ENCODE measurements around the gene PDE8B.

Gene PDE8B

GRCh38 chr5:77285251-77285841 is 74.9 kb downstream of the PDE8B start:
- DNase-seq (ENCODE audit: low read depth in 3 of 3): no peak

- DNase-seq (ENCODE audit: low read depth in 3 of 3): no peak
Observed at GRCh38 chr5:77292026-77292757, 81.7 kb downstream of the PDE8B start.

GRCh38 chr5:77294185-77294584 is 83.7 kb downstream of the PDE8B start:
- DNase-seq (ENCODE audit: low read depth in 3 of 3): no peak

DNA sequence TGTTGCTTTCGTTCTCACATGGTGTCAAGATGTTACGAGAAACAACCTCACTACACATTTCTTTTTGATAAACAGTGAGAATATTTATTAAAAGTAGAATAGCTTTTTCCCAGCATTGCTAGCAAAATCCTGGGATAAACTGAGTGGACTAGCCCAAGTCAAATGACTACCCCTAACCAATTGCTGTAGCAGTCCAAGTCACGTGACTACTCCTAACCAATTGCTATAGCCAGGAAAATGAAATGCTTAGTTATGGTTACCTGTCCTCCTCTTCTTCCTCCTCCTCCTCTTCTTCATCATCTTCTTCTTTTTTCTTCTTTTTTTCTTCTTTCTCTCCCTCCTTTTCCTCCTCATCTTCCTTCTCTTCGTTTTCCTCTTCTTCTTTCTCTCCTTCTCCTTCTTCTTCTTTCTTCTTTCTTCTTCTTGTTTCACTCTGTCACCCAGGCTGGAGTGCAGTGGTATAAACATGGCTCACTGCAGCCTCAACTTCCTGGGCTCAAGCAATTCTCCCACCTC is 85.4 kb downstream of the PDE8B start:
- DNase-seq (ENCODE audit: low read depth in 3 of 3): no peak

DNA sequence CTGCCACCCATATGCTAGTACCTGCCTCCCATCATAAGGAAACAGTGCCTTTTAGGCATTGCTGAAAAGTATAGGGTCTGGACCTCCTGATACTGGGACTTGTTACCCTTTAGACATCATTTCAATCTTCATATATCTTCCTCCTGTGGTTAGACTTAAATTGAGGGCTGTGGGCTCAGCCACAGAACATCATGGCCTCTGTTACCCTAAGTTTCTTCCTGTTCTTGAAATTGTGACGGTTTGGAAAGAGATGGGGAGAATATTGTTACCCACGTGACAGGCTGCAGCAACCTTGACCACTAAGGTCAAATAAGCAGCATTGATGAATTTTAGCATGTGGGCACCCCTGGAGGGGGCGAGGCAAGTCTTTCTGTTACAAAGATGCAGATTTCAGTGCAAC is 87.7 kb downstream of the PDE8B start:
- no peak for DNase-seq (ENCODE audit: low read depth in 3 of 3)

DNA sequence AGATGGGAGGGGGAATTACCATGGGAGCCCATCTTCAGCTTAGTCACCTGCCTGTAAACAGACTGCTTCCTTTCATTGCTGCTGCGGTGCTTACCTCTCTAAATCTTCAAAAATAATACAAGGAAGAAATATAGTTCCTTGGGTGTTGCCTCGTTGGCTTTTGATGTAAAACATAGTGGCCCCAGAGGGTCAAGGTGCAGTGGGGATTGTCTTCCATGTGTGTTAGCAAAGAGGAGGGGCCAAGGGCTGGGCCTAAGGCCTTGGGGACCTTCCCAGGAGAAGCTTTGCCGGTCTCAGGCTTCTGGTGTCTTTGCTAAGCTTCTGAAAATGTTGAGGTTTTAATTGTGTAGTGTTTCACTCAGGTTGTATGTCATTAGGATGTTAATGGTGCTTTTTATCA is 90.0 kb downstream of the PDE8B start:
- DNase-seq (ENCODE audit: low read depth in 3 of 3): no peak

DNA sequence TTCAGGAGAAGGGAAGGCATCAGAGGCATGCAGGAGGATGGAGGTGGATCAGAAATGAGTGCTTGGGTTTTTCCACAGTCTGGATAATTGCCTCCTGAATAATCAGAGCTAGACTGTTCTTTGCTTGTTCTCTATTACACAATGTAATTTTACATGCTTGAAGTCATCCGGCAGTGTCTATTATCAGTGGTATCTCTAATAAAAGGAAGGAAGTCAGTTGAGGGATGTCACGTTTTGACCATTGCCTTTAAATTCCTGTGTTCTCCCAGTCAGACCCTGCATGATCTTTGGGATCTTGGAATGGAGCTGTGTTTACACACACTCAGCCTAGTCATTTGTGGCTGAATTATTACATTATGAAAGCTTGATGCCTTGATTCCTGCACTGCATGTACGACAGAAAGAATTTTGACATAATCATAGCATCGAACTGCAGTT is 91.0 kb downstream of the PDE8B start:
- DNase-seq (ENCODE audit: low read depth in 3 of 3): no peak

- DNase-seq (ENCODE audit: low read depth in 3 of 3): no peak
Observed at GRCh38 chr5:77302247-77302646, 91.8 kb downstream of the PDE8B start.

DNA sequence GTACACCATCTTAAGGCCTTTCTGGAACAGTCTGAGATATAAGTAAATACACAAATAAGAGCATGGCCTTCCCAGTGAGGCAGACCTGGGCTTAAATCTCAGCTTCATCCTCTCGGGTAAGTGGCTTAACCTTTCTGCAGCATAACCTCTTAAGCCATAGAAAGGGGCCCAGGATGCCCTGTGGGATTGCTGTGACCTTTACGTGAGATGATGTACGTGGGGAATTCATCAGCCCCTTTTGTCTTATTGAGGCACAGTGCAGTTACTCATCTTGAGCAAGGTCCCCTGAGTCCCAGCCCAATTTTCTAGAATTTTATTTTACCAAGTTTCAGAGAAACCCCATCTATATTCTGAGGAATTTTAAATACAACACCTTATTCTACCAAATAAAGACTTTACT is 92.2 kb downstream of the PDE8B start:
- no peak for DNase-seq (ENCODE audit: low read depth in 3 of 3)

DNA sequence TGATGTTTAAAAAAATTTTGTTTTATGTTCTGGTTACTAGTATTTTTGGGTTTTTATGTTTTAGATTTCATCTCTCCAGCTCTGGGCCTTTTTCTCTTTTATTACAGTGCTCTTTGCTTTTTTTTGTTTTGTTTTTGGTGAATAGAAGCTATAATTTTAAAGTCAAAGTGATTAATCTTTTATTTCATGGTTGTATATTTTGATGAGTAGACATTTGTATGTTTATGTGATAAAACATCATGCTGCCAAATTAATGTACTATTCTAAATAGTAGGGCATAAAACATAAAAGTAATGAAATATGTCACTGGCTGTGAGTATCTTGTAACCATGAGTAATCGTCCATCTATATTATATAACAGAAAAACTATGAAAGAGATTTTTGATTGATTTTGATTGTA is 93.9 kb downstream of the PDE8B start:
- DNase-seq (ENCODE audit: low read depth in 3 of 3): no peak

GRCh38 chr5:77305222-77305846 is 94.9 kb downstream of the PDE8B start:
- DNase-seq (ENCODE audit: low read depth in 3 of 3): no peak

DNA sequence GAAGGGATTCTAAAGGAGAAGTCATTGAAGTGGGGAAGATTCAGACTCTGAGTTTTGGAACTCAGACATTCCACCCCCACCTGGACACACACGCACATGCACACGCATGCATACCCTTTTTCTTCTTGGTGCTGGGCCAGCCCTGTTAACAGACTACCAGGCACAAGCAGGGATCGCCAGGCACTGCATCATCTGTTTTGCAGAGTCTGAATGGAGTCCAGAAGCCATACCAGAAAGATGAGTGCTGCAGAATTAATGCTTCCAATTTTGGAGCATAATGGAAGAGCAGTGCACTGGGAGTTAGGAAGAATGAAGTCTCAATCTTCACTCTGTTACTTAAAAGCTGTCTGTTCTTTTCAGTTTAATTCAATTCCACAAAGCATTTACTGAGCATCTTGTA is 95.5 kb downstream of the PDE8B start:
- no peak for DNase-seq (ENCODE audit: low read depth in 3 of 3)

DNA sequence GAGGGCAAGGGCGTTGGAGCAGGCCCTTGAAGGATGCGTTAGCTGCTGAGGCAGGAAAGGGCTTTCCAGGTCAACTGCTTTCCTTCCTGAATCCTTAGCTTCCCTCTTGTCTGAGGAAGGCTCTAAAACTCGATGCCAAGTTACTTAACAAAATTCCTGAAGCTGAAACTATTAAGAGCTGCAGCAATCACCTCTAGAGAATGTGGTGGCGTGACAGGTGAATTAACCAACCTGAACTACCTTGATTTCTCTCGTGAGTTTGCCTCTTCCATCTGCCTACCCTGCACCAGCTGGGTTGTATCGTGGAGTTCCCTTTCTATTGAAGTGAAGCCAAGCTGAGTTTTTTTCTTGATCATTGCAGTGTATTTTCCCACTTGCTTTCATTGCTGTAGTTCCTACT is 96.1 kb downstream of the PDE8B start:
- no peak for DNase-seq (ENCODE audit: low read depth in 3 of 3)

DNA sequence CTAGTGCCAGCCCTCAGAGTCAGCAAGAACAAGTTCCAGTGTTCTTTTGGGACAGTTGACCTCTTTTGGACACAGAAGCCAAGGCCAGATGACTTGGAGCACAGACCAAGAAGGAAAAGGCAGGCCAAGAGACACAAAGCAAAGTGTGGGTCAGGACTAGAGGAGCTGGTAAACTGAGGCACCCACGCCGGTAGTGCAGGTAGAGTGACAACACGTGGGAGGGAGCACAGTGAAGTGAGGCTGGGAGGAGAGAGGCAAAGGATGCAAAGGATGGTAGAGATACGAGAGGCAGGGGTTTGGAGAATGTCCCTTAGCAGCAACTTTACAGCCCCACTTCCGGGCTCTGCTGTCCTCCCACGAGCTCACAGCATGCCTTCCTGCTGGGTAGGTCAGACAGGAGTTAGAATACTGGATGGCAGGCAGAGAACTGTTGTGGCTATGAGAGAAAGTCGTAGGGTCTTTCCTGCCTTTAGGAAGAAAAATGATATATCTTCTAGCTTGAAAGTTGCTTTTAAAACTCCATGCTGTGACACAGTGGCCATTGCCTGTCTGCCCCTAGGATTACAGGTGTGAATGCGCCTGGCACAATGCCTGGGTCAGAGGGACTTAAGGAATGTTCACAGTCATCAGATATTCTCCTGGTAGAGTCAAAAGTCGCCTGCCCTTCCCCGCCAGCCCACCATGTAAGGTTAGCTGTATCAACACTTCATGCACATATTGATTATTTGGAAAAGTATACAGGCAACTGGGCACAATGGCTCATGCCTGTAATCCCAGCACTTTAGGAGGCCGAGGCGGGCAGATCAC is 97.9 kb downstream of the PDE8B start:
- DNase-seq (ENCODE audit: low read depth in 3 of 3): no peak

- DNase-seq (ENCODE audit: low read depth in 3 of 3): no peak
Observed at GRCh38 chr5:77309140-77309539, 98.7 kb downstream of the PDE8B start.

DNA sequence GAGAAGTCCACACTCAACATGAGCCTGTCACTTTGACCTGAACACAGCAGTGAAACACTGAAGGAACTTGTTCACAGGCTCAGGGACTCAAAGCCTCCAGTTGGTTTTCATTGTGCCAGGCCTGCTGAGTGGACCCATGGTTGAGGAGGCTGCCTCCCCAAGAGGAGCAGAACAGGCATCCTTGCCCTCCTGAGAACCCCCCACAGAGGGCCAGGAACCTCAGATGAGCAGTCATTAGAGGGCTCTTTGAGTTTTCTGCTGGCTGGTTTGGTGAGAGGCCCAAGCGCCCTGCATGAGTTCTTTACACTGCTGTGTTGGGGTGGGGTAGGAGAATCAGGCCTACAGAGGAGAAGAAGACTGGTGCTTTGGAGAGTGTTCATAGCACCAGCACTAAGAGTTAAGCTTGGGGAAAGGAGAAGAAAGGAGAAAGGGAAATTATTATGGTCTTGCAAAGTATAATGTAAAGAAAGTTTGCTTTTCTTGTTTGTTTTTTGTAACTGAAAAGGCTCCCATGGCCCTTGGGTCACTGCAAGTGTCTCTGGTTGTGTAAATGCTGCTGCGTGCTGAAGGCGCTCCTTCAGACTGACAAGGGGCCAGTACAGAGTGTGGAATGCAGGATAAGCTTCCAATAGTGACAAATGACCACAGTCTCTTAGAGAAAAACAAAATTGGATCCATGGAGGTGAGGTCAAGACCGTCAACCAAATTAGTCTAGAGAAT is 100.2 kb downstream of the PDE8B start:
- DNase-seq (ENCODE audit: low read depth in 3 of 3): no peak

DNA sequence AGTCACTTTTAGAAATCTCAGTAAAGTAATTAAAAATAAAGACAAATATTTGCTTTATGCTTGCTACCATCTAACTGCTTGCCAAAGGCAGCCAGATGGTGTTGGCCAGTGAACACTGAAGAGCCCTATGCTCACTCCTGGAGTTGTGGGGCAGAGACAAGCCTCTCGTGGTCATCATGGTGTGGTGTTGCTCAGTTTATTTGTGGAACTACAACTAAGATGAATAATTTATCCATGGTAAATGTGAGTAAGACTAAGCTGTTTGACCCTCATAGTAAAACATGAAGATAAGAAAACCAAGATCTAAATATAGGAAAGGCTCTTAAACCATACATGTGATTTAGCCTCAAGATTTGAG is 100.7 kb downstream of the PDE8B start:
- DNase-seq (ENCODE audit: low read depth in 3 of 3): no peak

- no peak for DNase-seq (ENCODE audit: low read depth in 3 of 3)
Observed at GRCh38 chr5:77312413-77312812, 101.9 kb downstream of the PDE8B start.

- DNase-seq (ENCODE audit: low read depth in 3 of 3): no peak
Observed at GRCh38 chr5:77316871-77317661, 106.6 kb downstream of the PDE8B start.

DNA sequence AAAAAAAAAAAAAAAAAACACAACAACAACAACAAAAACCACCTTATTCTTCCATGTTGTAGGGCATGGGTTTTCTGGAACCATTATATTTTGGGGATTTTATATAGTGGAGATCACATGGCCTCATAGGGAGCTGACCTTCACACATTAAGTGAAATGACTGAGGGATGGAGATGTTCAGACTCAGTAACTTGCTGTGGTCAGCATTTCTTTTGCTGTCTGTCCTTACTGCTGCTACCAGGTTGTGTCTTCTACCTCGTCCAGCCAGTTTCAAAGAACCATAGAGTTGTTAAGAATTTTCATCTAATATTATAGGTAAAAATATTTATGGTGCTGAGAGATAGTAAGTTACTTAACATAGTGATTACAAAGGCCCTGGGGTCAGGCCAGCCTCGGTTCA is 107.6 kb downstream of the PDE8B start:
- DNase-seq (ENCODE audit: low read depth in 3 of 3): no peak

All from stimulated activated CD4-positive, alpha-beta T cell treated with anti-CD3 and anti-CD28 coated beads, TNF-alpha, amount 100 ng/mL, for 48 hours (primary cell).